ENCODE measurements around the gene UBAC2. TPM values are rescaled to one million over a fixed set of nuclear protein-coding genes. Genes with fewer than 3 reads are reported as not detected.

UBAC2 gene
- total and polyA plus RNA-seq, 4 donors = 32.9 to 42.3 (median 35.3) TPM

GRCh38 chr13:99389520-99390304 is 189.1 kb downstream of the UBAC2 start:
- H3K4me1 ChIP-seq (ENCODE audit: control insufficient read depth in 4 of 4, insufficient read depth in 4 of 4, low read length in 3 of 4) = no peaks in the 10 kb centered on the region
- H3K9ac ChIP-seq (ENCODE audit: low read depth in 1 of 2, low read length in 2 of 2) = no peak overlapping the region
- no peak for DNase-seq (ENCODE audit: low spot score)
- TF ChIP-seq HNF4G (IDR thresholded peaks at IDR 0.05) = no peak
- no peak for TF ChIP-seq NR2F2 (IDR thresholded peaks at IDR 0.05)
- TF ChIP-seq YY1 (IDR thresholded peaks at IDR 0.05) = no peak
- TF ChIP-seq TAF1 (conservative IDR thresholded peaks at IDR 0.05) = no peak
- no peak for TF ChIP-seq MAX (IDR thresholded peaks at IDR 0.05)
- TF ChIP-seq SP1 (IDR thresholded peaks at IDR 0.05) = no peak
- no peak for TF ChIP-seq JUND (IDR thresholded peaks at IDR 0.05)
- no peak for TF ChIP-seq HNF4A (conservative IDR thresholded peaks at IDR 0.05)
- no peak overlapping the region for H3K4me3 ChIP-seq (ENCODE audit: low read depth in 1 of 3, low read length in 3 of 3)
- H3K27me3 ChIP-seq (ENCODE audit: control insufficient read depth in 4 of 4, insufficient read depth in 4 of 4, low read length in 3 of 4) = no peaks in the 10 kb centered on the region
- H3K9me3 ChIP-seq (ENCODE audit: control insufficient read depth in 4 of 4, low read length in 3 of 4) = no peaks in the 10 kb centered on the region
- H3K36me3 ChIP-seq (ENCODE audit: control insufficient read depth in 4 of 4, insufficient read depth in 3 of 4, low read depth in 1 of 4, low read length in 3 of 4) = peaks cover 0 to 7% (median 3%) of the 10 kb centered on the region in 4 donors
- no peak overlapping the region for H3K27ac ChIP-seq (ENCODE audit: low read depth in 1 of 2, low read length in 2 of 2)
- WGBS = 96% methylated on average over 19 of the region's 19 CpGs

- DNase-seq (ENCODE audit: low spot score) = no peak
- Histone ChIP-seq H3K27ac (ENCODE audit: low read depth in 1 of 2, low read length in 2 of 2) (no peak overlapping the region), H3K36me3 (ENCODE audit: control insufficient read depth in 4 of 4, insufficient read depth in 3 of 4, low read depth in 1 of 4, low read length in 3 of 4) (peaks cover 0 to 7% (median 1%) of the 10 kb centered on the region in 4 donors), H3K4me3 (ENCODE audit: low read depth in 1 of 3, low read length in 3 of 3) (no peak overlapping the region), H3K9ac (ENCODE audit: low read depth in 1 of 2, low read length in 2 of 2) (no peak overlapping the region), H3K4me1 (ENCODE audit: control insufficient read depth in 4 of 4, insufficient read depth in 4 of 4, low read length in 3 of 4) (no peaks in the 10 kb centered on the region), H3K27me3 (ENCODE audit: control insufficient read depth in 4 of 4, insufficient read depth in 4 of 4, low read length in 3 of 4) (no peaks in the 10 kb centered on the region), H3K9me3 (ENCODE audit: control insufficient read depth in 4 of 4, low read length in 3 of 4) (no peaks in the 10 kb centered on the region)
- TF ChIP-seq FOXA2 (IDR thresholded peaks at IDR 0.05) = no peak
- TF ChIP-seq SP1 (IDR thresholded peaks at IDR 0.05) = no peak
- no peak for TF ChIP-seq RAD21 (IDR thresholded peaks at IDR 0.05)
- no peak for TF ChIP-seq HNF4A (conservative IDR thresholded peaks at IDR 0.05)
- no peak for TF ChIP-seq EGR1 (IDR thresholded peaks at IDR 0.05; ENCODE audit: low read depth in 2 of 2)
- WGBS = 94% methylated on average over 13 of the region's 13 CpGs
Observed at GRCh38 chr13:99390601-99391000, 189.9 kb downstream of the UBAC2 start.

DNA sequence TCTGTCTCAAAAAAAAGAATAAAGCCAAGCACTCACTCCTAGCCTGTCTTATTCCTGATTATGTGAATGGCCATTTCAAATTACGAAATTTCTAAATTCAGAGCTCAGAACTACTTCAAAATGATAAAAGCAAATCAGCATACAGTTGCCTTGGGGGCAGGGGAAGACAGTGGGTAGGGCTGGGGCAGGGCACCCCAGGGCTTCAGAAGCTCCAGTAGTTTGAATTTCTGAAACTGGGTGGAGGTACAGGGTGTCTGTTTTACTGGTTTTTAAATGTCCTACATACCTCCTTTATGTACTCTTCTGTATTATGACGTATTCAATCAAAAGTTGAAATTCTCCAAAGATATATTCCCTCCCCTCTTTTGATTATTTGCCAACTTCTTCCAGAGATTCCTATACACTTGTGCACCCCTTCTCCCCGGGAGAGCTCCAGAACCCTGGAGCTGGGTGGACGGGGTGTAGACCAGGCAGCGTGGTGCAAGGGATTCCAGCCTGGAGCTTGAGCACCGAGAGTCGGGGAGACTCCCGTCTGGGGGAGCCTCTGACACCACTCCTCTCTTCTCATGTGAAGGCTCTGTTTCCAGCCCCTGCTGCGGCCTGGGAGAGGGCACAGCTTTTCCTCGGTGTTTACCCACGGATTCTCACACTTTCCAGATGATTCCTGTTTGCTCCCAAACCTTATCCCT is 191.3 kb downstream of the UBAC2 start:
- Histone ChIP-seq H3K9ac (ENCODE audit: low read depth in 1 of 2, low read length in 2 of 2) (no peak overlapping the region), H3K27ac (ENCODE audit: low read depth in 1 of 2, low read length in 2 of 2) (no peak overlapping the region), H3K27me3 (ENCODE audit: control insufficient read depth in 4 of 4, insufficient read depth in 4 of 4, low read length in 3 of 4) (no peaks in the 10 kb centered on the region), H3K9me3 (ENCODE audit: control insufficient read depth in 4 of 4, low read length in 3 of 4) (no peaks in the 10 kb centered on the region), H3K4me3 (ENCODE audit: low read depth in 1 of 3, low read length in 3 of 3) (no peak overlapping the region), H3K4me1 (ENCODE audit: control insufficient read depth in 4 of 4, insufficient read depth in 4 of 4, low read length in 3 of 4) (no peaks in the 10 kb centered on the region), H3K36me3 (ENCODE audit: control insufficient read depth in 4 of 4, insufficient read depth in 3 of 4, low read depth in 1 of 4, low read length in 3 of 4) (no peaks in the 10 kb centered on the region)
- no peak for TF ChIP-seq CTCF (IDR thresholded peaks at IDR 0.05; ENCODE audit: low read depth, low read length, missing input control)
- no peak for TF ChIP-seq GABPA (IDR thresholded peaks at IDR 0.05 in 1 of 2, conservative IDR thresholded peaks at IDR 0.05 in 1 of 2)
- no peak for TF ChIP-seq YY1 (IDR thresholded peaks at IDR 0.05)
- no peak for TF ChIP-seq FOXA2 (IDR thresholded peaks at IDR 0.05)
- WGBS = 90% methylated on average over 11 of the region's 11 CpGs
- no peak for DNase-seq (ENCODE audit: low spot score)
